Middle frontal gyrus (tissue), 1 donor: ENCODE results near the gene CHST14.

Experiments used
- DNase-seq: peaks from one replicate; pipeline ENCODE4 v3.0.0-alpha.2; 2015; ENCODE audit warnings: low spot score; ENCODE audit errors: extremely low spot score

CHST14 gene

DNA sequence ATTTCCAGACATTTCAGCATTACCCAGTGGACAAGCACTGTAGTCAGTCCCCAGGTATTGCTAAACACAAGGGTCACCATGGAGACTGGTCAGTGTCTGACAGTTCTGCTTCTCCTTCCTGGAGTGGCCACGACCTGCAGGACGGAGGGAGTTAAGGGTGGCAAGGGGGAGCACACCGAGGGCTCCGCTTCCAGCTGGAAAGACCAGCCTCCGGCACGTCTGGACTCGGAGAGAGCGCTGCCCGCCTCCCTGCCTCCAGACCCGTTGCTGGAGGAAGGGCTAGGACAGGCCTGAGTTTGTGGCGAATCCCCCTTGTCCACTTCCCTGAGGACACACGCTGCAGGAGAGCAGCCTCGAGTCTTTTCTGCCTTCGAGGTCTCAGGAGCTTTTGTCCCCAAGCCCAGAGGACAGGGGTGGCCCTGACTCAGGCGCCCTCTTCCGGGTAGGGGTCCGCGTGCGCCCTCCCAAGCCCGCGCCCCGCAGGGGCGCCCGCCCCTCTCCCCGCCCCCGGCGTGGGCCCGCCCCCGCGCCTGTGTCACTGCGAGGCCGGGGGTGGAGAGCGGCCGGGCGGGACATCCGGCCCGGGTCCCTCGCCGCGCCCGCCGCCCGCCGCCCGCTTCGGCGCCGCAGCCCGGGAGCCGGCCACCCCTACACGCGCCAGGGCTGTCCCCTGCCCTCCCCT is at the start of gene CHST14:
CHST14 (plus strand) TSS at position 562 of the 682 bp plus-strand sequence. CDS start 230 bp downstream, outside the sequence.
- no peak for DNase-seq

DNA sequence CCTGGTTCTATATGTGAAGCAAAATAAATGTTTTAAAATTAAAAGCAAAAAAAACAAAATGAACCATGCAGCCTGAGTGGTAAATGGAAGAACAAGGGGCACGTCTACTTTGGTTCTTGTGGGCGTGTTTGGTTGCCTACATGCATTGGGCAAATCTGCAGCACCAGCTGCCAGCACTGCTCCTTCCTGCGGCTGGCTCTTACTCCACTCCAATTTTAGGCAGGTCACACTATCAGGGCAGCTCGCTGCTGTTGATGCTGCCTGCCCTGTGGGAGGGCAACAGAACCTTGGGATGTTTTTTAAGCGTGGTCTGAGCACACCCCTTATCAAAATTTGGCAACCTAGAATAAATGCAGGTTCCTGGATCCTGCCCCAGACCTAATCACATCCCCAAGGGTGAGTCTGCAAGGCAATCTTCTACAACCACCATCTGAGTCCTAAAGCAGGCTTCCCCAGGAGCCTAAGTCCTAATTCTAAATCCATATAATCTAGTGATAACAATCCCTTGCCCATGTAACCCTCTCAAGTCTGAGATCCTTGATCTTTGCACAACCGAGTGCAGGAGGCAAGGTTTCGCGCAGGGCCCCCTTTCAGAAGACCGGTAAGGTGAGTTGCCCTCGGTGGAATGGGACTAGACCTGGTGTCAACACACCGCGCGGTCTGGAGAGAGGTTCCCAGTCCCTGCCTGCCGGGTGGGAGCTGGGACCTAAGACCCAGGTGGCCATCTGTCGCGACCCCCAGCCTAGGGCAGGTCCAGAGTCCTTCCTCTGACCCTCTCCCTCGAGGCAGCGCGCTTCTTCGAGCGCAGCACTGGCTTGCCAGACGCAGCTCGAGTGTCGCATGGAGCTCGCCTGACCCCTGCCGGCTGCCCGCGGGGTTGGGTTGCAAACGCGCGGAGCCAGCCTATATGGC is 49.3 kb upstream of the CHST14 start:
- no peak for DNase-seq

DNA sequence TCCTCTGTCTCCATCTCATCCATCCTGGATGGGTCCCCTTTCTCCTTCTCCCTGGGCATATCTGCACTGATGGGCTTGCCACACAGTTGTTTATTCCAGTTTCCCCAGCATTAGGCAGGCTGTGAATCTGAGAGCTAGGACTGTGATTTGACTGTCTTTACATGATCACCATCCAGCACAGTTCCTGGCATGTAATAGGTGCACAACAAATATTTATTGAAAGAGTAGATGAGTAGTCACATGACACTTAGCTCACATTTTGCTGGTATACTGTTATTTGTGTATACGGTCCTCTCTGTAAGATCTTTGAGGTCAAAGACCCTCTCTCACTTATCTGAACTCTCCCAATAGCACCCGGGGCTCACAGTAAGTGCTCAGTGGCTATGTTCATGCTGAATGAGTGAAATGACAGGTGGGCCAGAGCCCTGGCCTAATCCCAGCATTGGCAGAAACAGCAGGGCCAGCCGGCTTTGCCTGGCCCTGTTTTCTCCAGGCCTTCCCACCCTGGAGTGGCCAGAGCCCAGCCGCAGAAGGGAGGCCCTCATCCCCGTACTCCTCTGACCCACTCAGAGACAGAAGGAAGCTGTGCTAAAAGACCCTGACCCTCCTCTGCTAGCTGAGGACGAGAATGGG is 46.2 kb upstream of the CHST14 start:
- no peak for DNase-seq

- DNase-seq = no peak
Measured at GRCh38 chr15:40425681-40426080, 45.1 kb upstream of the CHST14 start.

GRCh38 chr15:40427188-40427587 is 43.6 kb upstream of the CHST14 start:
- DNase-seq = no peak

DNA sequence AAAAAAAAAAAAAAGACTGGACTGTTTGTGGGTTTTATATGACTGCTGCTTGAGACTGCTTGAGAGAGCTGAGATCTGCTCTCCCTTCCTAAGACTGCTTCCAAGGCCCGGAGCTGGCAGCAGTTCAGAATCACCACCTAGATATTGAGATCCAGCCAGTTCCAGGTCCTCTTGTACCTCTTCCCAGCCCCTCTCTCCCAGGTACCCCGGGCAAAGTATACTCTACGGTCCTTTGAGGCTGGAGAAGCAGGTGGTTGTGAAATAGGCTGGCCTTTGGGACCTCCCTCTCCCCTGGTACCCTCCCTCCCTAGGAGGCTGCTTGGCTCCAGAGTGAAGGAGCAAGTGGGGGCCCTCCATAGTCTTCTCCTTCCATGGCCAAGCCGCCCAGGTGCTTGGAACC is 42.6 kb upstream of the CHST14 start:
- no peak for DNase-seq

- DNase-seq = no peak
Measured at GRCh38 chr15:40429068-40429710, 41.6 kb upstream of the CHST14 start.

DNA sequence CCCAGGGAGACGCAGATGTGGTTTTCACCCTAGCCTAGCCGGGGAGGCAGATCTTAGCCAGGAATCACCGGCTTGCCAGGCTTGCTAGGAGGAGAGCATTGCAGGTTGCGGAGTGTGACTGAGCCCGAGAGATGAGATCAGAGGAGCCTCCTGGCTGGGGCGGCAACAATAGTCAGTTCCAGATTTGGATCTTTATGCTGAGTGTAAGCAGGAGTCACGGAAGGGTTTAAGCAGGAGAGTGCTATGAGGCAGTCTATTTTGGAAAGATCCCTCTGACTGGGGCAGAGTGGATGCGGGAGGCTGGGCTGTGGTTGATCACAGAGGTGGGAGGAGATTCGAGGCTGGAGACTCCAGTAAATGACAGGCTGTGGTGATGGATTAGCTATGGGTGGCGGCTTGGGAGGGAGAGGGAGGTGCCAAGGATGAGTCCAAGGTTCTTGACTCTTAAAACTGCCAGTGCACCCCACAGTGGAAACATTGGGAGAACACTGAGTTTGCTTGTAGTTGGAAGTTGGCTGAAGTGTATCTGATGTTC is 40.4 kb upstream of the CHST14 start:
- DNase-seq = no peak

GRCh38 chr15:40435023-40435709 is 35.6 kb upstream of the CHST14 start:
- no peak for DNase-seq

- DNase-seq = no peak
Measured at GRCh38 chr15:40435710-40436089, 35.1 kb upstream of the CHST14 start.

DNA sequence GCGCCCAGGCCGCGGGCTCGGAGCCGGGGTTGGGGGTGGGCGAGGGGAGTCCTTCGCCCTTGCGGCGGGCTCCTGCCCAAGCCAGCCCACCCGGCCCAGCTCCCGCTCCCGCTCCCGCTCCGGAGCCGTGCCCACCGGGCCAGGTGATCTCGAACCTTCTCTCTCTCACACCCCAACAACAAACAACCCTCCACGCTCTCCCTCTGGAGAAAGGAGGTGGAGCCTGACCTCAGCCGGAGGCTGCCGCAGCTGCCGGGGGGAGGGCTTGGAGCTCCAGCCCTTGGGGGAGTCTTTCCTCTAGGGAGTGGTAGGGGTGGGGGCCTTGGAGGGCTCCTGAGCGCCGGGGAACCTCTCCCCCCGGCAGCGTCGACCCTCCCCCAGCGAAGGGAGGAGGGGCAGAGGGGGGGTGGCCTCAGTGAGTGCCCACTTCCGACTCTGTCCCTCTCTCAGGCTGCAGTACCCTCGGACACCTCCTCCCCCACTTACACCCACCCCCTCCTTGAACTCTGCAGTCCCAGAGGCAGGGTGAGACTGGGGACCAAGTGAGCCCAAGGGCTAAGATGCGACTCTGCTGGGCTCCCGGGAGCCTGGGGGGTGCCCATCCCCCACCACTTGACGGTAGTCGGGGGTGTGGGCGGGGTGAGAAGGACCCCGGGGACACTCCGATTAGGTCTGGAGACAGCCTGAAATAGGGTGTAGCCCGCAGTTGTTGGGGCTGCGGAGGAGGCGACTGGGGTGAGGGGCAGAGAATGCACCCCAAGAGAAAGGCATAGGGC is 34.5 kb upstream of the CHST14 start:
- no peak for DNase-seq

GRCh38 chr15:40436892-40437751 is 33.7 kb upstream of the CHST14 start:
- DNase-seq = no peak

DNA sequence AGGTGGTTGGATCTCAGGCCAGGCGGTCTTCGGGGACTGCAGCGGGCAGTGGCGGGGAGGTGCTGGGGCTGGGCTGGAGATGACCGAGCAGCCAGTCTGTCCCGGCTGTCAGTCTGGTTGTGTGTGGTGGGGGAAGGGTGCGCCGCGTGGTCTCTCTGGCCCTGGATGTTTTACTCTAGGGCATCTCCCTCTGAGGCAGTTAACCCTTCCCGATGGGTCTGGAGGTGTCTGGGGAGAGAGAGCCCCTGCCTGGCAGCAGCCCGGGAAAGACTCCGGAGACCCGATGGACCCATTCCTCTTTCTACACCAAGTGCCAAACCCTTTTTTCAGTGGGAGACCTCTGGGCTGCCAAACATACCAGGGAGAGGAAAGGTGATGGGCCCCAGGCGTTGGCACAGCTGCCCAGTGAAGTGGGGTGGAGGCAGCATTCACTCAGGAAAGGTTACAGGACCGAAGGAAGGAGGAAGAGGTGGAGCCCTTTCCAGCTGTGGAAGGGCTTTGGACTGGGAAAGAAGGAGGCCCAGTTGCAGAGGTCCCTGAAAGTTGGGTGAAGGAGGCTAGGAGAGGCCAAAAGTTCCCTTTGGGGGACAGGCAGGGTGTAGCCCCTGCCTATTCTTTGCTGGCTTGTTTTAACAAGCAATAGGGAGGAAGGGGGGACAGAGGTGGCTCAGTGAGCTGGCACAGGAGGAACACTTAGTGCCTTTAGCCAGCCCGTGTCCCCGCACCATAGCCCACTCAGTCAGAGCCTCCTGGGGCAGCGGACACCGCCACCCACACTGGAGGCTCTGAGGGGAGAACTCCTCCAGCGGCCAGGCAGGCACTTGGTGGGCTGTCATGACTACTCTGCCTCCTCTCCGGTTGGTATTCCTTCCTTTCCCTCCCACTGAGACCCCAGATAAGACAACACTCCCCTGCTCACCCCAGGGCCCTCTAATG is 32.8 kb upstream of the CHST14 start:
- no peak for DNase-seq

- no peak for DNase-seq
Measured at GRCh38 chr15:40438712-40439111, 32.1 kb upstream of the CHST14 start.

GRCh38 chr15:40439461-40439959 is 31.3 kb upstream of the CHST14 start:
- DNase-seq = no peak

- DNase-seq = peak; percentile 30
Measured at GRCh38 chr15:40439960-40440742, 30.6 kb upstream of the CHST14 start.
